IPS-18c (cell line): Measurements from ENCODE around the gene FAM78A.

Source experiments
- H3K4me3 ChIP-seq: 2 replicates; pipeline ENCODE4 v1.7.0; 2013; ENCODE audit warnings: low read depth, mild to moderate bottlenecking, low read length, moderate library complexity; ENCODE audit not compliant: insufficient read depth
- H3K9me3 ChIP-seq: one replicate; pipeline ENCODE4 v1.6.1; 2013; ENCODE audit warnings: mild to moderate bottlenecking, low read length, moderate library complexity; ENCODE audit not compliant: control insufficient read depth, insufficient read depth

FAM78A gene

GRCh38 chr9:131304676-131305355 is 28.5 kb upstream of the FAM78A start:
- no peak overlapping the region for H3K4me3 ChIP-seq
- no peaks in the 10 kb centered on the region for H3K9me3 ChIP-seq

- Histone ChIP-seq H3K4me3 (no peak overlapping the region), H3K9me3 (no peaks in the 10 kb centered on the region)
Observed at GRCh38 chr9:131303381-131304321, 27.3 kb upstream of the FAM78A start.

- no peaks in the 10 kb centered on the region for H3K9me3 ChIP-seq
Observed at GRCh38 chr9:131302244-131303075, 26.1 kb upstream of the FAM78A start.

GRCh38 chr9:131300444-131300843 is 24.1 kb upstream of the FAM78A start:
- no peaks in the 10 kb centered on the region for H3K9me3 ChIP-seq
- no peak overlapping the region for H3K4me3 ChIP-seq

More at GRCh38 chr9:131302244-131303075, 26.1 kb upstream of the FAM78A start:
- no peak overlapping the region for H3K4me3 ChIP-seq

GRCh38 chr9:131299961-131300347 is 23.6 kb upstream of the FAM78A start:
- H3K9me3 ChIP-seq, result no peaks in the 10 kb centered on the region
- H3K4me3 ChIP-seq, result no peak overlapping the region

- H3K9me3 ChIP-seq, result no peaks in the 10 kb centered on the region
- H3K4me3 ChIP-seq, result no peak overlapping the region
Observed at GRCh38 chr9:131299346-131299960, 23.1 kb upstream of the FAM78A start.

GRCh38 chr9:131298816-131299215 is 22.5 kb upstream of the FAM78A start:
- Histone ChIP-seq H3K4me3 (no peak overlapping the region), H3K9me3 (no peaks in the 10 kb centered on the region)

- H3K4me3 ChIP-seq, result no peak overlapping the region
- no peaks in the 10 kb centered on the region for H3K9me3 ChIP-seq
Observed at GRCh38 chr9:131298341-131298740, 22.0 kb upstream of the FAM78A start.

- no peaks in the 10 kb centered on the region for H3K9me3 ChIP-seq
- no peak overlapping the region for H3K4me3 ChIP-seq
Observed at GRCh38 chr9:131297903-131298302, 21.6 kb upstream of the FAM78A start.

- Histone ChIP-seq H3K4me3 (no peak overlapping the region), H3K9me3 (no peaks in the 10 kb centered on the region)
Observed at GRCh38 chr9:131296906-131297500, 20.7 kb upstream of the FAM78A start.

- Histone ChIP-seq H3K9me3 (no peaks in the 10 kb centered on the region), H3K4me3 (no peak overlapping the region)
Observed at GRCh38 chr9:131296460-131296859, 20.1 kb upstream of the FAM78A start.

GRCh38 chr9:131292937-131293336 is 16.6 kb upstream of the FAM78A start:
- Histone ChIP-seq H3K9me3 (no peaks in the 10 kb centered on the region), H3K4me3 (no peak overlapping the region)

- H3K4me3 ChIP-seq, result no peak overlapping the region
- H3K9me3 ChIP-seq, result no peaks in the 10 kb centered on the region
Observed at GRCh38 chr9:131291795-131292315, 15.5 kb upstream of the FAM78A start.

GRCh38 chr9:131290767-131291370 is 14.6 kb upstream of the FAM78A start:
- no peak overlapping the region for H3K4me3 ChIP-seq
- H3K9me3 ChIP-seq, result no peaks in the 10 kb centered on the region

- no peaks in the 10 kb centered on the region for H3K9me3 ChIP-seq
- H3K4me3 ChIP-seq, result peak overlapping the region; percentile 20; the same call in 1 of the 2 replicates
Observed at GRCh38 chr9:131290036-131290766, 13.9 kb upstream of the FAM78A start.
